GM21576 (cell line): ENCODE measurements around the gene EI24.

Source experiments
- ATAC-seq: cut with Tn5 transposase; IDR thresholded peaks from one replicate; pipeline ENCODE4 v1.9.1; 2021; ENCODE audit warnings: mild to moderate bottlenecking, moderate library complexity; ENCODE audit not compliant: unreplicated experiment

The EI24 gene

DNA sequence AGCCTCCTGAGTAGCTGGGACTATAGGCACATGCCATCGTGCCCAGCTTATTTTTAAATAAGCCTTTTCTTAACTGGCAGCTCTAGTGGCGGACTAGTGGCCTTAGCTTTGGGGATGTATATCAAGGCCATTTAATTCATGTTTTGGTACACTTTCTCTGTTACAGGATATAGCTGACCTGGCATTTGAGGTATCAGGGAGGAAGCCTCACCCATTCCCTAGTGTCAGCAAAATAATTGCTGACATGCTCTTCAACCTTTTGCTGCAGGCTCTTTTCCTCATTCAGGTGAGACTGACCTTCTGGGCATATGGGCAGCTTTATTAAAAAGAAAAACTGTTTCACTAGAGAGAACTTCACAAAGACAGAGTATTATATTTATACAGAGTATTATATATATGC is 9.5 kb downstream of the EI24 start:
- ATAC-seq = no peak

DNA sequence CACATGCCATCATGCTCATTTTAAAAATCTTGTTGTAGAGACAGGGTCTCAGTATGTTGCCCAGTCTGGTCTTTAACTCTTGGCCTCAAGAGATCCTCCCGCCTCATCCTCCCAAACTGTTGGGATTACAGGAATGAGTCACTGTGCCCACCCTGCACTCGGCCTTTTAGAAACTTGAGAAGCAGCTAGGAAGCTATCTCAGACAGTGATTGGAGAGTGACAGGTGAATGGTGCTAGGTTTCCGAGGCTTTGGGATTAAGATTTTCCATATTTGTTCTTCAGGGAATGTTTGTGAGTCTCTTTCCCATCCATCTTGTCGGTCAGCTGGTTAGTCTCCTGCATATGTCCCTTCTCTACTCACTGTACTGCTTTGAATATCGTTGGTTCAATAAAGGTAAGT is 10.5 kb downstream of the EI24 start:
- no peak for ATAC-seq

DNA sequence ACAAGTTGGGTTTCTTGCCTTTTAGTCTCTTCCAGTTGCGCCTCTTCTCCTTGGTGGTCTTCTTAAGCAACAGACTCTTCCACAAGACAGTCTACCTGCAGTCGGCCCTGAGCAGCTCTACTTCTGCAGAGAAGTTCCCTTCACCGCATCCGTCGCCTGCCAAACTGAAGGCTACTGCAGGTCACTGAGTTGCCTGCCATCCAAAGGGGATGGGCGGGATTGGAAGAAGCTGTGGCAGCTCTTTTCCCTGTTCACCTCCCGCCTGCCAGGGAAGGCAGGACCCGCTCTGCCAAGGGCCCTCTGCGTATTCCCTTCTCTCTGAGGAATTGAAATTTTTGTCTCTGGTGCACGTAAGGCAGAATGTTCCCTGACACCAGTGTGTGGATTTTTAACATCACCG is 14.2 kb downstream of the EI24 start:
- ATAC-seq = no peak

DNA sequence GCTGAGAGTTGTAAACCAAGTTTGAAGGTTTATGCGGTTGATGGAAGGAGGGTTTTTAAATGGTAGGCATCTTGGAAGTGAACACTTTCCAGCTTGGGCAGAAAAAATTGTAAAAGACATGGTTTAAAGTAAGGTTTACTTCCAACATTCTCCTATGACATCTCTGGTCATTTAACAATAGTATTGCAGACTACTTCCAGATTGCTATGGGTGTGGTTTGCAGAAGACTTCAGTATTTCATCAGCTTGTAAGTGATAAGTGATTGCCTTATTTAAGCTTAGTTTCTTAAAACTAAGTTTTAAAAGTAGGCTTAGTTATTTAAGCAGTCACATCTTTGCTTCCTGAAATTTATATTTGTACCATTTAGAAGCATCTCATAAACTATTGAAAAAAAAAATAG is 16.2 kb downstream of the EI24 start:
- ATAC-seq = no peak

DNA sequence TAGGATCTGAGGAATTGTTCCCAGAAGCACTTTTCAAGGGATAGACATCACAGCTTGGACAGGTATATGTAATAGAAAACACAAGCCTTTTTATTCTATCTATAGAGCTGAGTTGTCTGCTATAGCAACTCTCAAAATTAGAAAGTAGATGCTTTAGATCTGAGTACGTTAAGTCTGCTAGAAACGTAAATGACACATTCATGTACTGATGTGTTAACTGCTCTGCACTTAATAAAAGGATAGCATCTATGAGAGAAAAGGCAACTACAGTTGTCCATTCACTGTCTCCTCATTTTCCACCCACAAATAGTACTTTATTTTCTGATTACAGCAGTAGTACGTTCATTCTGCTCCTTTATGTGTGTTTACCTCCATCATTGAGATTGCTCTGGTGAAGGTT is 17.3 kb downstream of the EI24 start:
- no peak for ATAC-seq

DNA sequence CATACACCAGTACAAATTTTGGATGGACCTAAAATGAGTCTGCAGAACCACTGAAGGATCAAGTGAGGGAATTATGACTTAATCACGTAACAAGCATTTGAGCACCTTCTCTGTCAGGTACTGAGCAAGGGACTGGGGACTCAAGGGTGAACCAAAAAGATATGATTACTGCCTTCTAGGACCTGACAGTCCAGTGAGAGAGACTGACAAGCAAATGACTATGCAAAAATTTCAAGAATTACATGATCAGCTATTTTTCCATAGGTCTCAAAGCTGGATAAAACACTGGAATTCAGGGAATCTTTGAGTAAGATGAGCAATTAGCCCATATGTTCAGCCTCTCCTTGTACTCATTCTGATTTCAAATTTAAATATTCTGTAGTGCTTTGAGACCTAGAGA is 18.2 kb downstream of the EI24 start:
- no peak for ATAC-seq

DNA sequence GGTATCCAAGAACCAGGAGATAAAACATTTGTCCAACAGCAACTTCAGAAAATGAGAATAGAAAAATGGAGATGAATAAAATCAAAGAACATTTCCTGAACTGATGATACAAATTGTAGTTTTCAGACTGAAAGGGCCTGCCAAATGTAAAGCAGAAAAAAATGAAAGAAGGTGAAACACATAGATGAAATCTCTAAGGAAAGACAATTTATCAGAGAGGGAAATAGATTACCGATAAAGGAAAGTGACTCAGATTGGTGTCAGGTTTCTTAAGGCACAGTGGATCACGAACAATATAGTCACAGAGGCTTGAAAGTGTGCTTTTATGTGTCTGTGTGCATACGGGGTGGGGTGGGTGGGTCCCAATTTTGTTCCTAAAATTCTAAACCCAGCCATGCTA is 19.2 kb downstream of the EI24 start:
- no peak for ATAC-seq

DNA sequence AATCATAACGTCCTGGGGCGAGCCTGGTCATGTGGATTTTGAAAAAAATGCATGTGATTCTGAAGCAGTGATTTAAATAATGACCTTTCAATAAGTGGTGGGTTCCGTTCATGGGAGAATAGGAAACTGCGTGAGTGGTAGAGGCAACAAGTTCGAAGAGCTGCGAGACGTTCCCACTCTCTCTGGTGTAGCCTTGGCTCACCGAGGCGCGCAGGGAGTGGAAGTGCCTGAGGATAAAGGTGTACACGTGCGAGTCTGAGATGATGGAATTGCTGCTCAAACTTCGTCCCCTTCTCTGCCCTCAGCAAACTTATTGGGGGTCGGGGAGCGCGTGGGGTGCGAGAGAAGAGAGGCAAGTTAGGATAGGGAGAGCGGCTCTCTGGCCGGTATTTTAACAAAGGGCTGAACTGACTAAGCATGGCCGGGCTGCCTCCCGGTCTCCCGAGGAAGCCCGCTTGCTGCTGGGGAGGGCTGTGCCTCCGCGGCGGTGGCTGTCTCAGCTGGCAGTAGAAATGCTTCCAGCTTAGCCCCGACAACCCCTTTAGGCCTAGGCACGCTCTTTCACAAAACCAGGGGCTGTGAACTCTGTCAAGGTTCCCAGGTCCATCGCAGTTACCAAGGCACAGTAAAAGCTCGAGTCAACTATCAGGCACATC is 22.5 kb downstream of the EI24 start:
- peak; percentile 10 for ATAC-seq

DNA sequence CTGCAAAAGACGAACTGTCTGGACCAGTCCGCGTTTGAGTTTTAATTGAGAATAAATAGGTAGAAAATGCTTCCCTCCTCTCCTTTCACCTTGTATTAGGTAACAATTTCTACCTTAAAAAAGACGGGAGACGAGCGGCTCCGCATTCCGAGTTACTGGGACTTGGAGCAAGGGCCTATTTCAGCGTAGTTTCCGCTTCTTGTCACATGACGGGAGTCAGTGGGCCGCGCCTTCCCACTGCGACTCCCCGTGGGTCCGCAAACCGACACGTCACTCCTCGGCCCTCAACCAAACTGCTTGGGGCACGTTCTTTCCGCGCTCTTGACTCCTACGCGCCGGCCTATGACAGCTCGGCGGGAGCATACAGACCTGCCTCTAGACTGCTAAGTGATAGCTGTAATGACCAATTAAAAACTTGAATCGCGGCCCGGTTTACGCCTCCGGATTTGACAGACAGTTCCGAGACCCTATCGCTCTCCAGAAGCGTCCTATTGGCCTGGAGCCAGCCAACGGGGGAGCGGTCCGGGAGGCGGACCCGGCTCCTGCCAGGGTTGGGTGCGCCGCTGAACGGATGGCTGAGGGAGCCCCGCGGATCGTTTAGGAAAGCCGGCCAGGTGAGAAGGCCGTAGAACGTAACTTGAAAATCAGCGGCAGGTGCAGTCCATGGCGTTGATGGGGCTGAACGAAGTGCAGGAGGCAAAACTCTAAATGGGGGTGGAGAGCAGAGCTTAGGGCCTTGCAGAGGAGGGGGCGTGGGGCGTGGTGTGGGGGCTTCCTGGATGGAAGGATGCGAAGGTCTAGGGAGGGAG is 23.2 kb downstream of the EI24 start, which contains the start of gene STT3A:
Gene STT3A (plus strand): TSS at position 548 of the 809 bp plus-strand sequence. CDS start 3,064 bp downstream, outside the sequence.
- ATAC-seq = peak; percentile 97

DNA sequence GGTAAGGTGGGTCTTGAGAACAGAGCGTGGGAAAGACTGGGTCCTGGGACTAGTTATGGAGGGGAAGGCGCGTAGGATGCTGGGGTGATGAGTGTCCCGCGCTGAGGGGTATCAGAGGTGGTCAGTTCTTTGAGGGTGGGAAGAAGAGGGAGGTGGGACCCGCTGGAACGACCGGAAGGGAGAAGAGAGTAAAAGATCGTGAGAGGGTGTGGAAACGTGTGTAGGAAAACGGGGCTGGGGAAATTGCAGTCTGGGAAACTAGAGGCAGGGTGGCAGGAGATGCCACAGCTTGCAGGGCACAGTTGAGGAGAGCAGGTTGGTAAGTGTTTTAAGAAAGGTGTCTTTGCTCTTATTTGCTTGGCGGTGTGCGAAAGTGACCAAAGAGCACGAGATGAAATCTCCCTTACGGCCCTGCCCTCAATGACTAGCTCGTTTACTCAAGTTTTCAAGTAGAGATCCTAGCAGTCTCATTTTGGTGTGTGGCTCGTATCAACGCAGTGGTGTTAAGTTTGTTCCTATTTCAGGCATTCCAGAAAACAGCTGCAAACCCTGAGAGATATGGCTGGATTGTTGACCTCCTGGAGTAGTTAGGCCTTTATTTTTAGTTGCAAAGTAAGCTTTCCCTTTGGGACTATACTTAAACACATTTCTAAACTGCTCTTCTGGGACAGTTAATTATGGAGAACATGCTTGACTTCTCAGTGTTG is 24.0 kb downstream of the EI24 start:
- no peak for ATAC-seq

DNA sequence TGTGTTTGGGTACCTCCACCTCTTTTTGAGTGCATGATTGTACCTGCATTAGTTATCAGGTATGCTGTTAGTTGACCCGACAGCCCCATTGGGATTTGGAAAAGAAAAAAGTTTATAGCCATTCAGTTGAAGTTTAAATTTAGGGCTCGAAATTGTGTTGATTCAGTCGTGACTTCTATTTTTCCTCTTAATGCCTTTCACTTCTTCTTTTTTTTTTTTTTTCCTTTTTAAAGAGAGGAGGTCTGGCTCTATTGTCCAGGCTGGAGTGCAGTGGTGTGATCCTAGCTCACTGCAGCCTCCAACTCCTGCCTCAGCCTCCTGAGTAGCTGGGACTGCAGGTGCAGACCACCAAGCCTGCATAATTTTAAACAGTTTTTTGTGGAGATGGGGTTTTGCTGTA is 25.7 kb downstream of the EI24 start:
- no peak for ATAC-seq

DNA sequence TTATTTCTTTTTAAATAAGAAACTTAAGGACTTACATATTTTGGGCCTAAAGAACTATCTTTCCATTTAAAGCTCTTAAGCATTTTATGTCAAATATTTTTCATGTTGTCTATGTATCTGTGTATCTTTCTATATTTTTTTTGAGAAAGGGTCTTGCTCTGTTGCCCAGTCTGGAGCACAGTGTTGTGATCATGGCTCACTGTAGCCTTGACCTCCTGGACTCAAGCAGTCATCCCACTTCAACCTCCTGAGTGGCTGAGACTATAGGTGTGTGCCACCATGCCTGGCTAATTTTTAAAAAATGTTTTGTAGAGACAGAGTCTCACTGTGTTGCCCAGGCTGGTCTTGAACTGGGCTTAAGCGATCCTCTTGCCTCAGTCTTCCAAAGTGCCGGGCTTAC is 31.4 kb downstream of the EI24 start:
- no peak for ATAC-seq

DNA sequence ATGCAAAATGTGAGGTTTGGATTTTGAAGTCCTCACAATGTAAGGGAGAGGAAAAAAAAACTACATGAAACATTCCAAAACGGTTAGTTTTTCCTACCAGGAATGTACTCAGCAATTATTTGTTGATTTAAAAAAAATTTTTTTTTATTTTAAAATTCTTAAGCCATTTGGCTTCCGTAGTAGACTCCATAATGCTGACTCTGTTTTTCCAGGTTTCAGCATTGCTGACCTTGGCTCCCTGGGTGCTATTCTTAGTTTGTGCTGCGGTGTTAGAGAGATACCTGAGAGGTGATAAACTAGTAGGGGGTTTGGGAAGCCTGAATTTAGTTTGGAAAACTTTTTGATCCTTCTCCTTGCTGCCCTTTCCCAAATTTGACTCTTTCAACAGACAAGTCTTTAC is 33.9 kb downstream of the EI24 start:
- no peak for ATAC-seq

DNA sequence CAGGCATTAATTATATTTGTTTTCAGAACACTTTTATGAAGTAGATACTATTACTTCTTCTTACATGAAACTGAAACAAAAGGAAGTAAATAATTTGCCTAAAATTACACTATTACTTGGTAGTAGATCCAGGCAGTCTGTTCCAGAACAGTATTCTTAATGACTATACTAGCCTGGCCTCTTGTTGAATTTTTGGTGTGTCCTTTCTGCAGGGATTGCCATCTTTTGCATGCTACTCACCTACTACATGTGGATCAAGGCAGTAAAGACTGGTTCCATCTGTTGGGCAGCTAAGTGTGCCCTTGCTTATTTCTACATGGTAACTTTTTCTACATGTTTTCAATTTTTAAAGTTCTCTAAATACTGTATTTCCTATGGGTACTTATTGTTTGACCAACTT is 36.1 kb downstream of the EI24 start:
- no peak for ATAC-seq

DNA sequence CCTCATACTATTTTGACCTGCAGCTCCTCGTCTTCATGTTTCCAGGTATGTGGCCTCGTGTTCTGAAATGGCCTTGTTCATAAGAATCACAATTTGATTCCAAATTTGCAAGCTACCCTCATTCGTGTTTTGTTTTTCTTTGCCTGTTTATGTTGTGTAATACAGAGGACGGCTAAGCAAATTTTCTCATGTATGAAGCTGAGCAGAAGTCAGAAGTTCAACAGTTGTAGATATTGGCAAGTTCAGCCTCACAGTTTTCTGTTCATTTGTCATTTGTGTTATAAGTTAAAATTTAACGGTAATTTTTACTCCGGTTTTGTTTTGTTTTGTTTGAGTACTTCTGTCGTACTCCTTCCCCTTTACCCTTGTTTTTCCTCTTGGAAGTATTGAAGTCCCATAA is 40.3 kb downstream of the EI24 start:
- ATAC-seq = no peak

DNA sequence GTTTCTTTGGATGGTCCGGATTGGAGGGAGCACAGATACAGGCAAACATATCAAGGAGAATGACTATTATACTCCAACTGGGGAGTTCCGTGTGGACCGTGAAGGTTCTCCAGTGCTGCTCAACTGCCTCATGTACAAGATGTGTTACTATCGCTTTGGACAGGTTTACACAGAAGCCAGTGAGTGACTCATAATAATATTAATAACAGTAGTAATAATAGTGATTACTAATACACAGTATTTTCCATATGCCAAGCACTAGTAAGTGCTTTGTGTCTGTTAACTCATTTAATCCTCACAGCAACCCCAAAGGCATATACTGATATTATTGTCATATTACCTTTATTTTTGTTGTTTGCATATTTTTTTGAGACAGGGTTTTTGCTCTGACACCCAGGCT is 49.1 kb downstream of the EI24 start:
- ATAC-seq = no peak

DNA sequence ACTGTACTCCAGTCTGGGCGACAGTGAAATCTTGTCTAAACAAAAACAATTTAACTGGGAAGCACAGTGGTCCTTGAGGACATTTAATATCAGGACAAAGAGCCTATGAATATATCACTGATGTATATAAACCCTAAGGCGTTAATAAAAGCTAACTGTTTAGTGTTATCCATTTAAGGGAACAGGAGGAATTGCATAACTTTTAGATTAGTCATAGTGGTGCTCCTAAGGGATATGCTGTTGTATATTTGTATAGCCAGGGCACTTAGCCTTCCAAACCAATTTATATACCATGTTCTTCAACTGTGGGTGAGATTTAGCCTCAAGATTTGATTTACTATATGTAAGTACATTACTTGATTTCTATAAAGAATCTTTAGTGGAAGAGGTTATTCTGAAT is 52.7 kb downstream of the EI24 start:
- ATAC-seq = no peak

DNA sequence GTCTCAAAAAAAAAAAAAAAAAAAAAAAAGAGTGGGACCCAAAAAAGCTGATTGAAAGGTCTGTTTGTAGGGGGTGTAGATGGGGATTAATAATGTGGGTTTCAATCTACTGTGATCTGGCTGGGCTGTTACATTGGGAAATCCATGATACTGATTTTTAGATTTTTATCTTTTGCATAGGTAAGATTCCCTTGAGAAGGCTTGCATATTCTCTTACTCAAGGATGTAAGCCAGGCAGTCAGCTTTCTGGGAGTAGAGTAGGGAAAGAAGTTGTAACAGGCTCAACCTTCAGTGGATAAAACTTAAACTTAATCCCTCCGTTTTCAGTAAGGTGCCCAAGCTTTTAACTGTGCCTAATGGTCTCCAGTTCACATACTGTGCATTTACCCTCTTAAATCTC is 53.8 kb downstream of the EI24 start:
- no peak for ATAC-seq

DNA sequence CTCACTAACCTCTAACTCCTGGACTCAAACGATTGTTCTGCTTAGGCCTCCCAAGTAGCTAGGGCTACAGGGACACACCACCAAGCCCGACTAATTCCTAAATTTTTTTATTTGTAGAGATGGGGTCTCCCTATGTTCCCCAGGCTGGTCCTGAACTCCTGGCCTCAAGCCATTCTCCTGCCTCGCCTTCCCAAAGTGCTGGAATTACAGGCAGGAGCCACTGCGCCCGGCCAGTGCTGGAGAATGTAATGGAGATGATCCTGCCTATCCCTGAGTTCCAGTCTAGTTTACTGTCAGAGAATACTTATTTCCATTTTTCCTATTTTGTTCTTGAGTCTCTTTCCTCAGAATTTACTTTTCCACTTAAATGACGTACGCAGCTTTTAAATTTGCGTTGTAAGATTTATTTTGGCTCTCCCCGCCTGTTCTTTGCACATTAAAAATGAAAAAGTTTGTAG is 55.5 kb downstream of the EI24 start, which contains the start of gene CHEK1:
Gene CHEK1 (plus strand): TSS at position 408 of the 458 bp plus-strand sequence. CDS start 1,606 bp downstream, outside the sequence.
- no peak for ATAC-seq

DNA sequence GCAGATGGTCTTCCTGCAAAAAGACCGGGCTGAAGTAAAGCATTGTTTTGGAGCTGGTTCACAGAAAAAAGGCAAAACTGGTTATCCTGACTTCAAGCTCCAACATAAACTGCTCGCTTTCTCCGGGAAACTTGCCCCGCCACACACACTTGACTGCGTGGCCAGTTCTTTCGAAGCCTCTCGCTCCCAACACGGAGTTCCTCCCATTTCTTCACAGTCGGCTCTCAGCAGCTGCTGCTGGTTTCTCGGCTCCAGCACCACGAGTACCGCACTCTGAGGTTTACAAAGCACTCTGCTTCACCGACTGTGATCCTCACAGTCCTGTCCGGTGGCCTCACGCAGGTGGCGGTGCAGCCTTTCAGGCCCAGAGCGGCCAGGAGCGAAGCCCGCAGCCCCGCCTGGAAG is 56.0 kb downstream of the EI24 start:
- ATAC-seq = no peak

DNA sequence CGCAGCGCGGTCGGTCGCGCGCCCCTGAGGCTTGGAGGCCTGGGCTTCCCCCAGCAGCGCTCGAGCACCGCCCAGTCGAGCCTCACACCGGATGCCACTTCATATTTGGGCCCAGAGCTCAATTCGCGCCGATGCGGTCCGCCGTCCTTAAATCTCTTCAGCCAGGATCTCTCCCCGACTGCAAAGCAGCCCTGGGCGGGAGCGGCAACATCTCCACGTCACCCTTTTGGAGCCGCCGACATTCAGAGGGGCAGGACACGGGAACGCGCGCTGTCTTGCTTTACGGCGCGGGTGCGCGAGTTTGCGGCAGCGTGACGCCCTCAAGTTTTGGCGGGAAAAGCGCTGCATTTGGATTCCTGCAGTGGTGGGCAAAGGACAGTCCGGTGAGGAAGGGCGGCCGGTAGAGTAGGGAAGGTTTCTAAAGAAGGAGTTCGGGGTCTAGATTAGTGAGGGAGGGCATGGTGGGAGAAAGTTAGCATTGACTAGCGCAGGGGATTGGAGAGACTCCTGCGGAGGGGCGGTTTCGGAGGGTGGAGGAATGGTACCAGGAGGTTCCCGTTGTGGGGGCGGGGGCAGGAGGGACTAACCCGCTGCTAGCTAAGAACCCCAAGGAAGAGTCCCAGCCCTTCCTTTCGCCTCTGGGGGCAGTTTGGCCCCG is 56.5 kb downstream of the EI24 start:
- peak; percentile 85 for ATAC-seq
